GM19351 (cell line): ENCODE data around the gene FAM181A.

ENCODE experiments used
- ATAC-seq: cut with Tn5 transposase; IDR thresholded peaks from one replicate; pipeline ENCODE4 v1.9.1; 2021; ENCODE audit warnings: mild to moderate bottlenecking, moderate library complexity; ENCODE audit not compliant: unreplicated experiment

FAM181A gene

GRCh38 chr14:93977171-93977570 is 50.0 kb downstream of the FAM181A start:
- no peak for ATAC-seq

GRCh38 chr14:93977790-93978581 is 50.8 kb downstream of the FAM181A start:
- peak; percentile 31 for ATAC-seq

GRCh38 chr14:93978735-93979134 is 51.6 kb downstream of the FAM181A start:
- ATAC-seq = no peak
